Coronary artery (tissue), 2 donors: ENCODE measurements around the gene SFXN1.

ENCODE experiments used
- DNase-seq: peaks from one replicate; pipeline ENCODE4 v3.0.0-alpha.2; 2017; ENCODE audit warnings: low spot score
- H3K27ac ChIP-seq, 2 donors: fragments of 200-600 bp; sonication (generic); one replicate each; pipeline ENCODE4 v1.5.1; 2016 to 2019
- H3K4me3 ChIP-seq: fragments of 200-600 bp; sonication (generic); 2 replicates; pipeline ENCODE4 v1.5.1; 2016; ENCODE audit warnings: mild to moderate bottlenecking, moderate library complexity
- CTCF ChIP-seq: fragments of 200-600 bp; sonication (generic); IDR thresholded peaks from one replicate; pipeline ENCODE4 v1.5.1; 2019; ENCODE audit warnings: antibody characterized with exemption

SFXN1 gene

GRCh38 chr5:175558801-175559480 is 80.6 kb downstream of the SFXN1 start:
- TF ChIP-seq CTCF: no peak
- no peak overlapping the region for H3K27ac ChIP-seq
- no peak overlapping the region for H3K4me3 ChIP-seq
- DNase-seq: no peak

GRCh38 chr5:175560011-175560410 is 81.7 kb downstream of the SFXN1 start:
- no peak for TF ChIP-seq CTCF
- H3K4me3 ChIP-seq: no peak overlapping the region
- DNase-seq: no peak
- no peak overlapping the region for H3K27ac ChIP-seq

GRCh38 chr5:175561085-175561484 is 82.7 kb downstream of the SFXN1 start:
- H3K27ac ChIP-seq: no peak overlapping the region
- no peak for DNase-seq
- TF ChIP-seq CTCF: no peak
- H3K4me3 ChIP-seq: no peak overlapping the region

DNA sequence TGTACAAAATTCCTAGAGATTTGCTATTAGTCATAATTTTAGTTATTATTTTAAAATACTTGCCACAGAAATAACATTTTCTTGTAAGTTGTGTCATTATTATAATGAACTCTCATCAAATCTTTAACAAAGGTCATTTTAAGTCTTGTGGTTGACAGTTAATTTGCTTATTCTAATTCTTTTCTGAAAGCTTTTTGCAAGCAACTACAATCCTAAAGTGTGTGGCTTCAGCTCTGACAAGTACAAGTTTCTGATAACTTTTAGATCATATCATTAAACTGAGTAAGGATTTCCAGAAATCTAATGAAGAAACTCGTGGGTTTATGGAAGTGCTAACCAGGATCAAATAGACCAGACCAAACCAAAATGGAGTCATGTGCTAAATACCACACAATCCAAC is 86.4 kb downstream of the SFXN1 start:
- no peak overlapping the region for H3K4me3 ChIP-seq
- no peak for TF ChIP-seq CTCF
- no peak overlapping the region for H3K27ac ChIP-seq
- no peak for DNase-seq

DNA sequence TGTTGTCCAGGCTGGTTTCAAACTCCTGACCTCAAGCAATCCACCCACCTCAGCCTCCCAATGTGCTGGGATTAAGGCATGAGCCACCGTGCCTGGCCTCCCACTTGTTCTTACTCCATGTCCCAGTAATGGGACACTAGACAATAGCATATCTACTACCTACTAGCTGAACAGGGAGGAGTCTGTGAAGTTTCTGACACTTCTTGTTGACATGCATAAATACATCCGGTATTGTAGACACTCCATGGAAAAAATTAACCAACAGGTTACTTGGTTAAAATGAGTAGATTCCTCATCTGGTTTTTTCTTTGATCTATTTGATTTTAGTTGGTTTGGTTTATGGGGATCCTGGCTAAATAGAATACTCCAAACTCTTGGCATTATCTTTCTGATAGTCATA is 88.3 kb downstream of the SFXN1 start:
- H3K27ac ChIP-seq: no peak overlapping the region

GRCh38 chr5:175567954-175568353 is 89.6 kb downstream of the SFXN1 start:
- DNase-seq: no peak
- H3K4me3 ChIP-seq: no peak overlapping the region
- no peak for TF ChIP-seq CTCF
- no peak overlapping the region for H3K27ac ChIP-seq

More for the DNA sequence above, 88.3 kb downstream of the SFXN1 start:
- no peak for DNase-seq
- no peak for TF ChIP-seq CTCF
- H3K4me3 ChIP-seq: no peak overlapping the region

DNA sequence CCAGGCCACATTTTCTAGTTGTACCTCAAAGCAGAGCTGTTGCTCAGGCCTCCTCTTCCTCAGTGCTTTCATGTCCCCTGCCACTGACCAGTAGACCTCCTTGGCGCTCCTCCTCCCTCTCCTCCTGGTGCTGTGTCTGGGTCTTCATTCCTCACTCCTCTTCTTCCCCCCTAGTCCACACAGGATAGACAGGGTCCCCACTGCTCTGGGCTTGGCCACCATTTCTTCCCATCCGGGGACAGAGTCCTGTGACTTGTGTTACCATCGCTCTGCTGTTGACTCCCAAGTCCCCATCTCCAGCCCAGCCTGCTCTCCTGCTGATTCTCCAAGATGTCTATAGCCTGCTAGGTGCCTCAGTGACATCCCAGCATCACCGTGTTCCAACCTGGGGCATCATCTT is 91.3 kb downstream of the SFXN1 start:
- DNase-seq: no peak
- Histone ChIP-seq H3K27ac (no peak overlapping the region), H3K4me3 (no peak overlapping the region)
- TF ChIP-seq CTCF: no peak
